Urothelium cell line (cell line): ENCODE results near the gene VWC2.

Experiments
- DNase-seq: peaks from one replicate; pipeline ENCODE4 v3.0.0; 2011; ENCODE audit warnings: low spot score, mixed read lengths
- FAIRE-seq: peaks from 2 replicates; lab custom pipeline; 2011; peaks lifted over from hg19 to GRCh38; lab: Jason Lieb, UNC

Gene VWC2

GRCh38 chr7:49781996-49782395 is 8.6 kb downstream of the VWC2 start:
- DNase-seq (no peak), FAIRE-seq (no peak)

GRCh38 chr7:49783446-49783845 is 10.0 kb downstream of the VWC2 start:
- FAIRE-seq (no peak), DNase-seq (no peak)

GRCh38 chr7:49787980-49788379 is 14.5 kb downstream of the VWC2 start:
- no peak for FAIRE-seq
- DNase-seq, result no peak

- no peak for DNase-seq
- FAIRE-seq, result peak; percentile 98
These were observed 15.1 kb downstream of the VWC2 start for GRCh38 chr7:49788455-49789059.

- DNase-seq, result no peak
- no peak for FAIRE-seq
These were observed 16.3 kb downstream of the VWC2 start for GRCh38 chr7:49789736-49790135.

- FAIRE-seq (no peak), DNase-seq (no peak)
These were observed 16.8 kb downstream of the VWC2 start for GRCh38 chr7:49790209-49790608.

GRCh38 chr7:49791088-49791741 is 17.8 kb downstream of the VWC2 start:
- DNase-seq (peak; percentile 58), FAIRE-seq (no peak)

- DNase-seq (no peak), FAIRE-seq (no peak)
These were observed 24.7 kb downstream of the VWC2 start for GRCh38 chr7:49797987-49798660.

- DNase-seq (no peak), FAIRE-seq (no peak)
These were observed 26.6 kb downstream of the VWC2 start for GRCh38 chr7:49800031-49800430.

- no peak for DNase-seq
These were observed 29.2 kb downstream of the VWC2 start for GRCh38 chr7:49802600-49802999.

GRCh38 chr7:49803812-49804211 is 30.4 kb downstream of the VWC2 start:
- DNase-seq, result no peak
- no peak for FAIRE-seq

More at GRCh38 chr7:49802600-49802999, 29.2 kb downstream of the VWC2 start:
- peak; percentile 55 for FAIRE-seq

GRCh38 chr7:49805371-49806007 is 32.1 kb downstream of the VWC2 start:
- FAIRE-seq (no peak), DNase-seq (no peak)

GRCh38 chr7:49812534-49812933 is 39.1 kb downstream of the VWC2 start:
- FAIRE-seq (no peak), DNase-seq (no peak)

GRCh38 chr7:49817279-49817678 is 43.8 kb downstream of the VWC2 start:
- no peak for DNase-seq
- FAIRE-seq, result no peak

- FAIRE-seq (no peak), DNase-seq (no peak)
These were observed 47.7 kb downstream of the VWC2 start for GRCh38 chr7:49821181-49821580.

GRCh38 chr7:49822856-49823255 is 49.4 kb downstream of the VWC2 start:
- DNase-seq (no peak), FAIRE-seq (no peak)

GRCh38 chr7:49823566-49823965 is 50.1 kb downstream of the VWC2 start:
- DNase-seq, result no peak
- no peak for FAIRE-seq

- FAIRE-seq (no peak), DNase-seq (no peak)
These were observed 66.6 kb downstream of the VWC2 start for GRCh38 chr7:49839863-49840645.

GRCh38 chr7:49840751-49841405 is 67.4 kb downstream of the VWC2 start:
- no peak for FAIRE-seq
- DNase-seq, result no peak

- FAIRE-seq, result no peak
These were observed 72.2 kb downstream of the VWC2 start for GRCh38 chr7:49845626-49846025.

More at GRCh38 chr7:49845626-49846025, 72.2 kb downstream of the VWC2 start:
- DNase-seq, result no peak
